HG03571 (cell line): Measurements from ENCODE around the gene UBASH3A.

Experiments used
- ATAC-seq: cut with Tn5 transposase; IDR thresholded peaks from one replicate; pipeline ENCODE4 v1.9.1; 2021; ENCODE audit not compliant: unreplicated experiment

UBASH3A gene

GRCh38 chr21:42446531-42446930 is 42.8 kb downstream of the UBASH3A start:
- no peak for ATAC-seq

GRCh38 chr21:42447182-42447581 is 43.5 kb downstream of the UBASH3A start:
- no peak for ATAC-seq

GRCh38 chr21:42447732-42448131 is 44.0 kb downstream of the UBASH3A start:
- ATAC-seq, result no peak

- no peak for ATAC-seq
Observed at GRCh38 chr21:42448686-42449085, 45.0 kb downstream of the UBASH3A start.

GRCh38 chr21:42451941-42452340 is 48.2 kb downstream of the UBASH3A start:
- no peak for ATAC-seq

GRCh38 chr21:42452401-42453223 is 48.9 kb downstream of the UBASH3A start:
- no peak for ATAC-seq

- no peak for ATAC-seq
Observed at GRCh38 chr21:42453224-42453985, 49.7 kb downstream of the UBASH3A start.

GRCh38 chr21:42453986-42454570 is 50.4 kb downstream of the UBASH3A start:
- ATAC-seq, result no peak

- no peak for ATAC-seq
Observed at GRCh38 chr21:42454786-42455185, 51.1 kb downstream of the UBASH3A start.

GRCh38 chr21:42455196-42455595 is 51.5 kb downstream of the UBASH3A start:
- ATAC-seq, result no peak

- no peak for ATAC-seq
Observed at GRCh38 chr21:42455754-42456440, 52.2 kb downstream of the UBASH3A start.

GRCh38 chr21:42456457-42456856 is 52.8 kb downstream of the UBASH3A start:
- no peak for ATAC-seq

GRCh38 chr21:42459082-42459460 is 55.4 kb downstream of the UBASH3A start:
- no peak for ATAC-seq

GRCh38 chr21:42459546-42460215 is 56.0 kb downstream of the UBASH3A start:
- no peak for ATAC-seq

- ATAC-seq, result peak; percentile 44
Observed at GRCh38 chr21:42460391-42461184, 56.9 kb downstream of the UBASH3A start.

GRCh38 chr21:42461185-42461520 is 57.5 kb downstream of the UBASH3A start:
- no peak for ATAC-seq

GRCh38 chr21:42461881-42462877 is 58.5 kb downstream of the UBASH3A start:
- no peak for ATAC-seq

GRCh38 chr21:42463861-42464515 is 60.3 kb downstream of the UBASH3A start:
- no peak for ATAC-seq
